Ovary (tissue), 3 donors: Measurements from ENCODE around the gene LRIF1.

Experiments used
- CTCF ChIP-seq, 3 donors: fragments of 450-650 bp in 2 of 3; fragments of 200-600 bp in 1 of 3; IDR thresholded peaks; one replicate each; pipeline versions ENCODE4 v1.5.1 to v1.8.0; 2016 to 2022; ENCODE audit warnings: antibody characterized with exemption in 3 of 3, mild to moderate bottlenecking in 1 of 3
- POLR2A ChIP-seq: fragments of 450-650 bp; IDR thresholded peaks from one replicate; pipeline ENCODE4 v1.6.1; 2017; ENCODE audit warnings: antibody characterized with exemption, mild to moderate bottlenecking, moderate library complexity
- donor health status: DM: no; HTN: no; CAD: no.

GRCh38 chr1:110953031-110953430 is 10.7 kb downstream of the LRIF1 start:
- TF ChIP-seq CTCF (IDR thresholded peaks at IDR 0.05) (no peak), POLR2A (no peak)
